Measurements from ENCODE around the gene ACSL3.

The ACSL3 gene

DNA sequence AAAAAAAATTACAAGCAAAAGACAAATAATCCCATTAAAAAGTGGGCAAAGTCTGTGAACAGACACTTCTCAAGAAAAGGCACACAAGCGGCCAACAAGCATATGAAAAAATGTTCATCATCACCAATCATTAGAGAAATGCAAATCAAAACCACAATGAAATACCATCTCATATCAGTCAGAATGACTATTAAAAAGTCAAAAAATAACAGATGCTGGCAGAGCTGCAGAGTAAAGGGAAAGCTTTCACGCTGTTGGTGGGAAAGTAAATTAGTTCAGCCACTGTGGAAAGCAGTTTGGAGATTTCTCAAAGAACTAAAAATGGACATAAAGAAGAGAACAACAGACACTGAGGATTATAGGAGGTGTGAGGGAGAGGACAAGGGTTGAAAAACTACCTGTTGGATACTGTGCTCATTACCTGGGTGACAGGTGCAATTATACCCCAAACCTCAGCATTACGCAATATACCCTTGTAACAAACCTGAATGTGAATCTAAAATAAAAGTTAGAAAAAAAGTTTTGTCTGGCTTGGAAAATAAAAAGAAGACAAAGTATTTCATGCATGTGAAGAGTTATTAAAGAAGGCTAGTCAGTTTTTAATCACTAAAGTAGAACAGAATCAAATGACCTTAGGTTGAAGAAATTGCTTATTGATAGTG, 8.7 kb upstream of the ACSL3 start:
- DNase-seq (ENCODE audit: low read depth), result no peak
- no peak overlapping the region for H3K4me3 ChIP-seq (replicated peaks; ENCODE audit: low read depth, low read length)
- TF ChIP-seq CTCF (IDR thresholded peaks at IDR 0.05; ENCODE audit: low read length, missing control alignments), result no peak

GRCh38 chr2:222854773-222855700, 5.8 kb upstream of the ACSL3 start:
- peak; percentile 36 for DNase-seq (ENCODE audit: low read depth)
- H3K4me3 ChIP-seq (replicated peaks; ENCODE audit: low read depth, low read length), result no peak overlapping the region
- TF ChIP-seq CTCF (IDR thresholded peaks at IDR 0.05; ENCODE audit: low read length, missing control alignments), result no peak

DNA sequence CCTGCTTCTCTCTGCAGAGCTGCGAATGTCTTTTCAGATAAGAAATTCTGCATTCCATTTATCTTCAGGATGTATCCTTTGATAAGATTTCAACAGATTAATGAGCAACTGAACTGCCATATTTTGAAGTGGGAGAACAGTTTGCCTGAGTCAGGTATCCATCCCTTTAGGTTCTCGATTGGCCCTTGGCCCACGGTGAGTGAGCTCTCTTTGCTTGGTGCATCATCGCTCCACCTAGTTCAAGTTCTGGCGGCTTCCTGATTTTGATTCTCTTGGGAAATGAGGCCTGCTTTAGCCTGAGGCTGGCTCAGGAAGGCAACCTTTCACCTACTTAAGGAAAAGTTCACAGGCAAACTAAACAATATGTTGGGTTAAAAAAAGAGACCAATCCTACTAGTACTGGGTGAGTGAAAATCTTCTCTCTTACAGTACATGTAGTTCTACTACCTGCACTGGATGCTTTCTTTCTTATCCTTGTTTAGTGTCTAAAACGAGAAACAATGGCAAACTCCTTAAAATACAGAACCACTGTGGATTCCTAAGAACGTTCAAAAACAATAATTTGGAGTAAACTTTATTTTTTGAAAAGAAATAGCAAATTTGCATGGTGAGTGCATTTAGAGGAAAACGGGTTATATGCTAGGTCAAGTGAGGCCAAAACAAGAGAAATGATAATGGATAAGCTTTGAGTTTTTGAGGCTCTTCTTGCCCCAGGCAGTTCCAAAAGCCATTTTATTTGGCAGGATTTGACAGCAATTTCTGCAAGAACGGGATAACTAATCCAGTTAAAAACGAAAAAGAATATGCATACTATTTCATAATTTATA, 837 bp upstream of the ACSL3 start:
- peak; percentile 84 for DNase-seq (ENCODE audit: low read depth)
- H3K4me3 ChIP-seq (replicated peaks; ENCODE audit: low read depth, low read length), result peak overlapping the region; percentile 45
- TF ChIP-seq CTCF (IDR thresholded peaks at IDR 0.05; ENCODE audit: low read length, missing control alignments), result no peak

GRCh38 chr2:222861411-222862105, 722 bp downstream of the ACSL3 start:
- H3K4me3 ChIP-seq (replicated peaks; ENCODE audit: low read depth, low read length), result peak overlapping the region; percentile 91
- DNase-seq (ENCODE audit: low read depth), result peak; percentile 29
- no peak for TF ChIP-seq CTCF (IDR thresholded peaks at IDR 0.05; ENCODE audit: low read length, missing control alignments)

- peak; percentile 36 for TF ChIP-seq CTCF (IDR thresholded peaks at IDR 0.05; ENCODE audit: low read length, missing control alignments)
- H3K4me3 ChIP-seq (replicated peaks; ENCODE audit: low read depth, low read length), result peak overlapping the region; percentile 91
- peak; percentile 61 for DNase-seq (ENCODE audit: low read depth)
These were observed 1.5 kb downstream of the ACSL3 start for GRCh38 chr2:222862106-222862908.

Data from fibroblast of pulmonary artery (primary cell).